OCI-LY3 (cell line): Measurements from ENCODE around the gene CH25H.
"Not testable (repeated sequence)": the region's sequence is repeated elsewhere in the genome, so short reads cannot be mapped to it uniquely, and the experiment has no call there.

Experiments
- EZH2phosphoT487 ChIP-seq: fragments of 200-600 bp; shearing (Covaris generic); IDR thresholded peaks from 2 replicates; pipeline ENCODE4 v1.6.1; 2018; ENCODE audit warnings: antibody characterized with exemption, mixed run types, low read depth
- TF ChIP-seq, protein P1 (sequence below): fragments of 200-600, 300-600 bp; sonication (generic); IDR thresholded peaks from 2 replicates; pipeline ENCODE4 v1.5.1; 2014; ENCODE audit warnings: antibody characterized with exemption, low read length, low read depth

DNA sequence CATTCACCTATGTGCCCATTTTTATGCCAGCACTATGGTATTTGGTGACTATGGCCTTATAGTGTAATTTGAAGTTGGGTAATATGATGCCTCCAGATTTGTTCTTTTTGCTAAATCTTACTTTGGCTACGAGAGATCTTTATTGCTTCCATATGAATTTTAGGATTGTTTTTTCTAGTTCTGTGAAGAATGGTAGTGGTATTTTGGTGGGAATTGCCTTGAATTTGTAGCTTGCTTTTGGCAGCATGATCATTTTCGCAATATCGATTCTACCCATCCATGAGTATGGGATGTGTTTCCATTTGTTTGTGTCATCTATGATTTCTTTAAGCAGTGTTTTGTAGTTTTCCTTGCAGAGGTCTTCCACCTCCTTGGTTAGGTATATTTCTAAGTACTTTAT lies 15.8 kb downstream of the CH25H start:
- TF ChIP-seq, protein P1, sequence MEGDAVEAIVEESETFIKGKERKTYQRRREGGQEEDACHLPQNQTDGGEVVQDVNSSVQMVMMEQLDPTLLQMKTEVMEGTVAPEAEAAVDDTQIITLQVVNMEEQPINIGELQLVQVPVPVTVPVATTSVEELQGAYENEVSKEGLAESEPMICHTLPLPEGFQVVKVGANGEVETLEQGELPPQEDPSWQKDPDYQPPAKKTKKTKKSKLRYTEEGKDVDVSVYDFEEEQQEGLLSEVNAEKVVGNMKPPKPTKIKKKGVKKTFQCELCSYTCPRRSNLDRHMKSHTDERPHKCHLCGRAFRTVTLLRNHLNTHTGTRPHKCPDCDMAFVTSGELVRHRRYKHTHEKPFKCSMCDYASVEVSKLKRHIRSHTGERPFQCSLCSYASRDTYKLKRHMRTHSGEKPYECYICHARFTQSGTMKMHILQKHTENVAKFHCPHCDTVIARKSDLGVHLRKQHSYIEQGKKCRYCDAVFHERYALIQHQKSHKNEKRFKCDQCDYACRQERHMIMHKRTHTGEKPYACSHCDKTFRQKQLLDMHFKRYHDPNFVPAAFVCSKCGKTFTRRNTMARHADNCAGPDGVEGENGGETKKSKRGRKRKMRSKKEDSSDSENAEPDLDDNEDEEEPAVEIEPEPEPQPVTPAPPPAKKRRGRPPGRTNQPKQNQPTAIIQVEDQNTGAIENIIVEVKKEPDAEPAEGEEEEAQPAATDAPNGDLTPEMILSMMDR = not testable (repeated sequence)
- not testable (repeated sequence) for TF ChIP-seq EZH2phosphoT487
